ENCODE data around the gene GPR39. TPM values are rescaled to one million over a fixed set of nuclear protein-coding genes. Genes with fewer than 3 reads are reported as not detected.
"Not testable (repeated sequence)": the region's sequence is repeated elsewhere in the genome, so short reads cannot be mapped to it uniquely, and the experiment has no call there.

GPR39 gene
- total RNA-seq, 2 experiments from 2014 or later: not detected

GRCh38 chr2:132392879-132393278, 23.7 kb upstream of the GPR39 start:
- Mint-ChIP-seq H3K4me3 (no peak overlapping the region), H3K4me1 (no peaks in the 10 kb centered on the region), H3K36me3 (ENCODE audit: low read depth) (no peaks in the 10 kb centered on the region), H3K27me3 (no peaks in the 10 kb centered on the region), H3K27ac (no peak overlapping the region), H3K9me3 (peaks cover 6% of the 10 kb centered on the region)
- ChIA-PET POLR2A (no interaction called here), CTCF (no interaction called here)
- no peak for DNase-seq

GRCh38 chr2:132397042-132397441, 19.6 kb upstream of the GPR39 start:
- CTCF ChIA-PET, H3K4me3 Mint-ChIP-seq, POLR2A ChIA-PET: not testable (repeated sequence)

DNA sequence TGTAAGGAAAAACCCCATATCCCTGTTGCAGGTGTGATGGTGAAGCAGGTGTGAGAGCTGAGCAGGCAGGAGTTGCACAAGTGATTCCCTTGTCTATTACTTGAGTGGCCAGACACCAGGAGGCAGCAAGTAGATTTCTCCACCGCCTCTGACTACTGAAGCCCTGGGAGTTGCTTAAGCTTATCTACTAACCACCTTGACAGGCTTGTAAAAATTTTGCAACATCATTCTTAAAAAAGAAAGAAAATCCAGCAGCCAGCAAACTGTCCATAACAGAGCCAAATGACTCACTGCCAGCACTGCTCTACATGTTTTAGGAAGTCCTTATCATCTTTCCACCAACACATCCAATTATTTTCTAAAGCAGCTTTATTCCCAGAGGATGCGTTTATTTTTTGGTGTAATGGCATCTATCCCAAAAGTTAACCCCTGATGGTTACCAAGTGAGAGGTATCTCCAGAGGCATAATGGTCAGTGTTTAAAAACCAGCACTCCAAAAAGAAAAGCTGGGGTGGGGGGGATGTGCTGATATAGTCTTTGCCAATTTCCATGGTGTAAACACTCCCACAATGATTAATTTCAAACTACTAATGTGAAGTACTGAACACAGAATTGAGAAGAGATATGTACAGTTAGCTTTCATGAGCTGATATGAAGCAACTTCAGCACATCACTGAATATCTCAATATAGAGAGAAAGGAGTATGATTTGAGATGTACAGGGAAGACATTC, 16.3 kb upstream of the GPR39 start:
- ChIA-PET POLR2A (no interaction called here), CTCF (no interaction called here)
- H3K9me3 Mint-ChIP-seq: peaks cover 4% of the 10 kb centered on the region
- H3K27me3 Mint-ChIP-seq: no peaks in the 10 kb centered on the region
- H3K36me3 Mint-ChIP-seq (ENCODE audit: low read depth): no peaks in the 10 kb centered on the region
- H3K4me1 Mint-ChIP-seq: no peaks in the 10 kb centered on the region
- H3K4me3 Mint-ChIP-seq: no peak overlapping the region
- H3K27ac Mint-ChIP-seq: no peak overlapping the region
- DNase-seq: no peak

More at GRCh38 chr2:132397042-132397441, 19.6 kb upstream of the GPR39 start:
- not testable (repeated sequence) for DNase-seq; H3K36me3 Mint-ChIP-seq (ENCODE audit: low read depth); H3K4me1 Mint-ChIP-seq; H3K9me3 Mint-ChIP-seq; H3K27ac Mint-ChIP-seq; H3K27me3 Mint-ChIP-seq

GRCh38 chr2:132400901-132401240, 15.7 kb upstream of the GPR39 start:
- Mint-ChIP-seq H3K27me3 (no peaks in the 10 kb centered on the region), H3K27ac (no peak overlapping the region), H3K4me1 (no peaks in the 10 kb centered on the region)

DNA sequence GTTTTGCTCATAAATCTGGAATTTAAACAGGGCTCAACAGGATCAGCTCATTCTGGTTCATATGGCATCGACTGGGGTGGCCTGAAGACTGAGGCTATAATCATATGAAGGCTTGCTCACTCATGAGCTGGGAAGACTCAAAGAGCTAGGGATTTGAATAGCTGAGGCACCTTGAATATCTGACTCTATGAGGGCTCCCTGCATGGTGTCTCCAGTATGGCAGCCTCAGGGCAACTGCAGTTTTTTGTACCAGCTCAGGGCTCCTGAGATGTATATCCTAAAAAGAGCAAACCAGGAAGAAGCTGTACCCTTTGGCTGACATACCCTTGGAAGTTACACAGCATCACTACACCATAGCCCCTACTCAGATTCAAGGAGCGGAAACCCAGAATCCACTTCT, 15.3 kb upstream of the GPR39 start:
- POLR2A ChIA-PET: no interaction called here
- no peaks in the 10 kb centered on the region for H3K27me3 Mint-ChIP-seq
- H3K36me3 Mint-ChIP-seq (ENCODE audit: low read depth): no peaks in the 10 kb centered on the region
- peaks cover 6% of the 10 kb centered on the region for H3K9me3 Mint-ChIP-seq
- CTCF ChIA-PET: no interaction called here
- DNase-seq: no peak
- no peaks in the 10 kb centered on the region for H3K4me1 Mint-ChIP-seq
- H3K27ac Mint-ChIP-seq: no peak overlapping the region
- H3K4me3 Mint-ChIP-seq: no peak overlapping the region

More at GRCh38 chr2:132400901-132401240, 15.7 kb upstream of the GPR39 start:
- ChIA-PET CTCF (no interaction called here), POLR2A (no interaction called here)
- H3K4me3 Mint-ChIP-seq: no peak overlapping the region
- peaks cover 3% of the 10 kb centered on the region for H3K9me3 Mint-ChIP-seq
- H3K36me3 Mint-ChIP-seq (ENCODE audit: low read depth): no peaks in the 10 kb centered on the region
- DNase-seq: no peak

GRCh38 chr2:132403146-132403545, 13.5 kb upstream of the GPR39 start:
- peaks cover 7% of the 10 kb centered on the region for H3K9me3 Mint-ChIP-seq
- no peak for DNase-seq
- H3K27me3 Mint-ChIP-seq: no peaks in the 10 kb centered on the region
- no peaks in the 10 kb centered on the region for H3K36me3 Mint-ChIP-seq (ENCODE audit: low read depth)
- ChIA-PET POLR2A (no interaction called here), CTCF (no interaction called here)
- H3K4me3 Mint-ChIP-seq: no peak overlapping the region
- H3K27ac Mint-ChIP-seq: no peak overlapping the region
- no peaks in the 10 kb centered on the region for H3K4me1 Mint-ChIP-seq

GRCh38 chr2:132404056-132404455, 12.5 kb upstream of the GPR39 start:
- POLR2A ChIA-PET: no interaction called here
- Mint-ChIP-seq H3K9me3 (peaks cover 7% of the 10 kb centered on the region), H3K4me3 (no peak overlapping the region), H3K27me3 (no peaks in the 10 kb centered on the region), H3K4me1 (no peaks in the 10 kb centered on the region), H3K27ac (no peak overlapping the region), H3K36me3 (ENCODE audit: low read depth) (no peaks in the 10 kb centered on the region)
- no peak for DNase-seq
- CTCF ChIA-PET: no interaction called here

DNA sequence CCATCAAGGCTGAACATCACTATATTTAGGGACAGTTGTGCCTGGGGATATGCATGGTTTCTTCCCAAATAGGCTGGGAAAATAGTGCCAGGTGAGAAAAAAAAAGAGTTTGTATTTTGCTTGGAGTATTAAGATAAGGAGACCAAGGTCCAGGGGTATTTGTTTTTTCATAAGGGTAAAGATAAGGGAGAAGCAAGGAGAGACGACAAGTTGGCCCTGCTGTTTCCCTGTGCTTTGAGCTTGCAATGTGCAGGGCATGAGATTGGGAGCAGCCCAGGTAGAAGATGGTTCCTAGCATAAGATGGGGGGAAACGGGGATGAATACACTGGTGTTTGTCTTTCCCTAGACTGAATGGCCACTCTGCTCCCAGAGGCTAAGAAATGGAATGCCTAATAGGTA, 8.8 kb upstream of the GPR39 start:
- Mint-ChIP-seq H3K4me1 (no peaks in the 10 kb centered on the region), H3K36me3 (ENCODE audit: low read depth) (no peaks in the 10 kb centered on the region), H3K4me3 (no peak overlapping the region), H3K27ac (no peak overlapping the region), H3K9me3 (peaks cover 3% of the 10 kb centered on the region), H3K27me3 (no peaks in the 10 kb centered on the region)
- no peak for DNase-seq
- CTCF ChIA-PET: interaction anchor here (1.0 kb wide), 1 partner anchor 9 kb away, joined by 3 read pairs; the partner anchor contains the start of gene GPR39
- POLR2A ChIA-PET: no interaction called here

DNA sequence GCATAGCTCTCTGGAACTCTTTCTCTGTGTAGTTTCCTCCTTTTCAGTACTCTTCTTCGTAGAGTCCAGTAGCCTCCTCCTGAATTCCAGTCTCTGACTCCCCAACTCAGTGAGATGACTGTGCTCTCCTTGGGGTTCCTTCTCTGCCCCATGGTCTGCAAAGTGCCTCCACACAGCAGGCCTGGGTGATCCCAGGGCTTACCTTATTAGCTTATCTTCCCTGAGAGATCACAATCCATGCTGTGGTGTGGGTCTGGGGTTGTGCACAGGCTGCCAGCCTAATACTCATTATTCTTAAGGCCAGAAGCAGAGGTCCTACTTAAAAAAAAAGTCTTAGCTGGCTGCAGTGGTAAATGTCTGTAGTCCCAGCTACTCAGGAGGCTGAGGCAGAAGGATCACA, 4.6 kb upstream of the GPR39 start:
- POLR2A ChIA-PET: no interaction called here
- no peak for DNase-seq
- H3K9me3 Mint-ChIP-seq: no peaks in the 10 kb centered on the region
- no peaks in the 10 kb centered on the region for H3K4me1 Mint-ChIP-seq
- H3K36me3 Mint-ChIP-seq (ENCODE audit: low read depth): no peaks in the 10 kb centered on the region
- no peaks in the 10 kb centered on the region for H3K27me3 Mint-ChIP-seq
- no peak overlapping the region for H3K4me3 Mint-ChIP-seq
- CTCF ChIA-PET: no interaction called here
- H3K27ac Mint-ChIP-seq: no peak overlapping the region

- CTCF ChIA-PET: no interaction called here
- Mint-ChIP-seq H3K4me1 (no peaks in the 10 kb centered on the region), H3K36me3 (ENCODE audit: low read depth) (no peaks in the 10 kb centered on the region), H3K4me3 (no peak overlapping the region), H3K27me3 (no peaks in the 10 kb centered on the region), H3K27ac (no peak overlapping the region), H3K9me3 (no peaks in the 10 kb centered on the region)
- POLR2A ChIA-PET: no interaction called here
- DNase-seq: no peak
These were observed 2.5 kb upstream of the GPR39 start for GRCh38 chr2:132414081-132414480.

DNA sequence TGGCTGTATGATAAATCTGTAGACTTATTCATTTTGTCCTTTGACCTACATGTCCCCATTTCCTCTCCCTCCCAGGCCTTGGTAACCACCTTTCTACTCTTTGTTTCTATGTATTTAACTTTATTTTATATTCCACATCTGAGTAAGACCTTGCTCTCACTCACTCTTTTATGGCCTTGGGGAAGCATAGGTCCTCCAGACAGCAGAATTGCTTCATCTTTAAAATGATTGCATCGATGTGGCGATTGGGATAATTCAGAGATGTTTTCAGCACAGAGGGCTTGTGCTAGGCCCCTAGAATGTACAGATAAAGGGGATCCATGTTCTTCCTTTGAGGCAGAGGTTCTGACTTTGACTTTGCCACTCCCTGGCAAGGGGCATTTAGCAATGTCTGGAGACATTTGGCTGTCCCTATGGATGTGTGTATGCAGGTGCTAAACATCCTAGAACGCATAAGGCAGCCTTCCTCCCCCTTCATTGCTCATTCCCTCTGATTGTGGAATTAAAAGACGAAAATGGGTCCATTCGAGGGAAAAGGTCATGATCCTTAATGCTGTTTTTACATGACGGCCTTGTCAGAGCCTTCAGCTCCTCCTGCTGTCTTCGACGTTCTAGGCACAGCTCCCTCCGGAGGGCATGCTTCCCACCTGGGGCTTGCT, 1.2 kb upstream of the GPR39 start:
- H3K27ac Mint-ChIP-seq: no peak overlapping the region
- CTCF ChIA-PET: no interaction called here

DNA sequence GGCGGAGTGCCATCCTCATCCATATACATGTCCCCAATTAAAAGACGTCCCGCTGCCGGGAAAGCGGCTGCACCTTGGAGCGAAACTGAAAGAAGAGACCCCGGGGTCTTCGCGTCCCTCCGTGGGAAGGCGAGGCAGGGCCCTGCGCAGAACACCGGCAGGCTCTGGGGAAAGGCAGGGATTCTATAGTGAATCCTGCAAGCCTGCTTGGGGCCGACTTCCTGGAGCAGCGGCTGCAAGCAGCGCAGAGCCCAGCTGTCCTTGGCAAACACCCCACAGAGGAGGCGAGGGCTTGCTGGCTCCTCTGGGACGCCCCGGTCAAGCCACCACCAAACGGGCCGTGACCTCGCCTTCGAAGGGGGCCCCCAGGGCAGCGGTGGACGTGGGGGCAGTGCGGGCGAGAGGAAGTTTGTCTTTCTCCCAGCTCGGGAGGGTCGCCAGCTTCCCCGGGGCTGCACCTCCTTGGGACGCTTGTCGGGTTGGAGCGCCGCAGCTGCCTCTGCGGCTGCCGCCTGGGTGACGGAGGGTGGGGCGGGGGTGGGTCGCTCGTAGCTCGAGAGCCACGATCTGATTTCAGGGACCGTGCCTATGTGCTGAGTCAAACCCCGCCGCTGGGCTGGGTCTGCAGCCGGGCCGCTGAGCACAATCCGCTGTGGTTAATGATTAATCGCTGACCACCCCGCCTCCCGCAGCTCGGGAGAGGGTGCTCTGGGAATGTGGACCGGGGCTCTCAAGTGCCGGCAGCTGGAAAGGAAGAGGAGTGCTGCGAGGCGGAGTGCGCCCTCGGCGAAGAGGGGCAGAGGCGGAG, 486 bp upstream of the GPR39 start:
- Mint-ChIP-seq H3K27me3 (no peaks in the 10 kb centered on the region), H3K36me3 (ENCODE audit: low read depth) (no peaks in the 10 kb centered on the region), H3K27ac (no peak overlapping the region), H3K4me3 (no peak overlapping the region), H3K4me1 (no peaks in the 10 kb centered on the region), H3K9me3 (no peaks in the 10 kb centered on the region)
- POLR2A ChIA-PET: no interaction called here
- CTCF ChIA-PET: interaction anchor here (1.3 kb wide), 1 partner anchor 9 kb away, joined by 3 read pairs; no protein-coding TSS in a partner anchor
- DNase-seq: no peak

More for the DNA sequence above, 1.2 kb upstream of the GPR39 start:
- no peak for DNase-seq
- H3K36me3 Mint-ChIP-seq (ENCODE audit: low read depth): no peaks in the 10 kb centered on the region
- no peaks in the 10 kb centered on the region for H3K27me3 Mint-ChIP-seq
- POLR2A ChIA-PET: no interaction called here
- no peaks in the 10 kb centered on the region for H3K4me1 Mint-ChIP-seq
- H3K4me3 Mint-ChIP-seq: no peak overlapping the region
- no peaks in the 10 kb centered on the region for H3K9me3 Mint-ChIP-seq

GRCh38 chr2:132417430-132418035, 928 bp downstream of the GPR39 start:
- Mint-ChIP-seq H3K4me1 (no peaks in the 10 kb centered on the region), H3K4me3 (no peak overlapping the region), H3K27me3 (no peaks in the 10 kb centered on the region), H3K27ac (no peak overlapping the region), H3K36me3 (ENCODE audit: low read depth) (no peaks in the 10 kb centered on the region), H3K9me3 (no peaks in the 10 kb centered on the region)
- ChIA-PET POLR2A (no interaction called here), CTCF (interaction anchor here (1.3 kb wide), 1 partner anchor 10 kb away, joined by 3 read pairs; no protein-coding TSS in a partner anchor)
- DNase-seq: no peak

All from activated CD4-positive, alpha-beta memory T cell treated with anti-CD3 and anti-CD28 coated beads, Interleukin-2, amount 10 ng/mL, durations not matched to agents 7 days and 5 days (primary cell).